Muscle layer of colon (tissue), 2 donors: ENCODE measurements around the gene UCP3.

ENCODE experiments used
- H3K27ac ChIP-seq: one replicate; pipeline ENCODE4 v1.7.0; 2013; ENCODE audit warnings: low read depth, mild to moderate bottlenecking, low read length, moderate library complexity
- H3K27me3 ChIP-seq, 2 donors: one replicate each; pipeline ENCODE4 v1.7.0; 2013; ENCODE audit warnings: low read length in 2 of 2, mild to moderate bottlenecking in 2 of 2; ENCODE audit not compliant: insufficient read depth in 2 of 2, control insufficient read depth in 1 of 2
- H3K36me3 ChIP-seq: one replicate; pipeline ENCODE4 v1.7.0; 2013; ENCODE audit warnings: mild to moderate bottlenecking, low read length; ENCODE audit not compliant: insufficient read depth
- H3K4me1 ChIP-seq: one replicate; pipeline ENCODE4 v1.7.0; 2013; ENCODE audit warnings: mild to moderate bottlenecking, low read length; ENCODE audit not compliant: insufficient read depth
- H3K4me3 ChIP-seq, 2 donors: one replicate each; pipeline ENCODE4 v1.7.0; 2013; ENCODE audit warnings: low read length in 2 of 2, low read depth in 1 of 2, mild to moderate bottlenecking in 1 of 2, moderate library complexity in 1 of 2
- H3K9ac ChIP-seq: one replicate; pipeline ENCODE4 v1.7.0; 2013; ENCODE audit warnings: low read length
- H3K9me3 ChIP-seq: one replicate; pipeline ENCODE4 v1.7.0; 2013; ENCODE audit warnings: mild to moderate bottlenecking, low read length
- donor health status: abdominal sarcoma.
- donor health status: Adenocarcinoma of cecum.

UCP3 gene

GRCh38 chr11:73972187-73972586, 36.7 kb downstream of the UCP3 start:
- Histone ChIP-seq H3K27ac (no peak overlapping the region), H3K36me3 (peaks cover 16% of the 10 kb centered on the region), H3K4me3 (no peak overlapping the region), H3K9me3 (no peaks in the 10 kb centered on the region), H3K4me1 (no peaks in the 10 kb centered on the region), H3K27me3 (no peaks in the 10 kb centered on the region), H3K9ac (no peak overlapping the region)

DNA sequence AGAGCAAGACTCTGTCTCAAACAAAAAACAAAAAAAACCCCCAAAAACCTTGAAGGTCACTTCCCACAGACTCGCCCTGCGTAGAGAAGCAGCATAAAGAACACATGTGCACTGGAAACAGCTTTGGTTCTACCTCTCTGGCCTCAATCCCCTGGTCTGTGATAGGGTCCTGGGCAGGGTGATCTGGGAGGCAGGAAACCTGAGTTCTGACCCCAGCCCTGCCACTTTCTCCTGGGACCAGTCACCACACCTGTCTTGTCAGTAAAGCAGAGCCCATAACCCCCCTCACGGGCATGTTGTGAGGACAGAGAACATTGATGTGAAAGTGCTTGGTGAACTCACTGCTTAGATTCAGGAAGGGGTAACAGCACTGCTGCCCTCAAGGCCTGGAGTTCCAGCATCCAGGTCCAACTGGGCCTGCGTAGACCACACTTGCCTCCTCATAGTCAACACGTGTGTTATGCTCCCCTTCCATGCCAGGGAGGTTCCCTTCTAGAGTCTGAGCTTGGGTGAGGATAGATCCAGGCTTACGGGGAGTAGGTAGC, 37.6 kb downstream of the UCP3 start:
- Histone ChIP-seq H3K4me1 (no peaks in the 10 kb centered on the region), H3K27me3 (no peaks in the 10 kb centered on the region), H3K9me3 (no peaks in the 10 kb centered on the region), H3K4me3 (no peak overlapping the region), H3K36me3 (peaks cover 6% of the 10 kb centered on the region), H3K27ac (no peak overlapping the region), H3K9ac (no peak overlapping the region)

DNA sequence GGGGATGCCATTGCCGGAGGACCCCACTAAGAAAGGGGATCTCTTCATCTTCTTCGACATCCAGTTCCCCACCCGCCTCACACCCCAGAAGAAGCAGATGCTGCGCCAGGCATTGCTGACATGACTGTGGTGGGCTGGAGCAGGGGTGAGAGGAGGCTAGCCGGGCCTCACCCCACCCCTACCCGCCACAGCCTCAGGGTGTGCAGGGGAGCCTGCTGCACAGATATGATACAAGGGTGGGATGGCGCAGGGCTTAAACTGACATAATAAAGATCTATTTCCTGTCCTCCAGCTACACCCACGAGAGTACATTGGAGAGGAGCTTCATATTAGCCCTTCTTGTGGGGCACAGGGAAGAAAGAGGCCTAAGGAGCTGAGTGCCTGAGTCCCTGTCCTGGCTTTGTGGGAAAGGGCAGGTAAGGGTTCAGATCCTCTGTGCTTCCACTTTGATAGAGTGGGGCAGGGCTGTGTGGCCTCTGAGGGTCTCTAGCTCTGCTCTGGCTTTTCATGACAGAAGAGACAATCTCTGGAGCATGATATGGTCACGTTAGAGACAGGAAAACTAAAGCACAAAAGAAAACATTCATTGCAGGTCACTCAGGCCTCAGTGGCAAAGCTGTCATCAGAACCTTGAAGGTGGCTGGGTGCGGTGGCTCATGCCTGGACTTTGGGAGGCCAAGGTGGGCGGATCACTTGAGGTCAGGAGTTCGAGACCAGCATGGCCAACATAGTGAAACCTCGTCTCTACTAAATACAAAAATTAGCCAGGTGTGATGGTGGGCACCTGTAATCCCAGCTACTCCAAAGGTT, 38.7 kb downstream of the UCP3 start:
- Histone ChIP-seq H3K27ac (no peak overlapping the region), H3K9me3 (no peaks in the 10 kb centered on the region), H3K27me3 (no peaks in the 10 kb centered on the region)

DNA sequence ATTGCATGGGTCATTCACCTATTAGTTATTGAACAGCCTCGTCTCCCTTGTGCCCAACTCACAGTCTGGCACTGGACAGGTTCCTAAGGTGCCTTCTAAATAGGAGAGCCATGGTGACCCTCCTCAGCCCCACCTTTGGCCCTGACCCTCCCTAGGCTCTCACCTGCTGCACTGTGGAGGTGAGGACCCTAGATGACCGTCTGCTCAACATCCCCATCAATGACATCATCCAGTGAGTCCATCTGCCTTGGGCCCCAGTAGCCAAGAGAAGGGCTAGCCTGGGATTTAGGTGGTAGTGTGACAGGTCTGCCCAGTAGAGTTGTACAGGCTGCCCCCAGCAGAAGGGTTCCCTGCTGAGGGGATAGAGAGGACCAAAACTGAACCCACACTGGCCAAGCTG, 39.8 kb downstream of the UCP3 start:
- Histone ChIP-seq H3K27me3 (no peaks in the 10 kb centered on the region), H3K9me3 (no peaks in the 10 kb centered on the region), H3K27ac (no peak overlapping the region), H3K36me3 (no peaks in the 10 kb centered on the region), H3K9ac (no peak overlapping the region), H3K4me1 (no peaks in the 10 kb centered on the region), H3K4me3 (no peak overlapping the region)

More for the DNA sequence above, 38.7 kb downstream of the UCP3 start:
- Histone ChIP-seq H3K36me3 (no peaks in the 10 kb centered on the region), H3K4me3 (no peak overlapping the region), H3K4me1 (no peaks in the 10 kb centered on the region), H3K9ac (no peak overlapping the region)

DNA sequence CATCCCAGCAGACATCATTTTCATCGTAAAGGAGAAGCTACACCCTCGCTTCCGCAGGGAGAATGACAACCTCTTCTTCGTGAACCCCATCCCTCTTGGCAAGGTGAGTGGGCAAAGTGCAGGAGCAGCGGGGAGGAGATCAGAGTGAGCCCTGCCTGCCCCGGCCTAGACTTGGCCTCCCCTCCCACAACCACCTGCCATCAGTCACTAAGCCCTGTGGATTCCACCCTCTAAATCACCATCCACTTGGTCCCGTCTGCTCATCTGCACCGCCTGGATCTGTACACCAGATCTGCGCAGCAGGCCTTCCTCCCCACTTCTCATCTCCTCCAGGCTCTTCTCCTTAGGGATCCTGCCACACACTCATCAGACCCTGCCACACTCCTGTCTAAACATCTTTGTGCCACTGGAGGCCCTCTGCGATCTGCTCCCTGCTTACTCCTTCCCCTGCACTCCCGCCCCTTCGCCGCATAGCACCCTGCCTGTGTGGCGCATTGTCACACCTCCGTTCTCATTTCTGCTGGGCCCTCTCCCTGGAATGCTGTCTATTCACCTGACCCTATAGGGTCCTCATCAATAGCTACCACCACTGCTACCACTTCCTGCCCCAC, 40.4 kb downstream of the UCP3 start:
- H3K36me3 ChIP-seq: no peaks in the 10 kb centered on the region
- H3K27me3 ChIP-seq: no peaks in the 10 kb centered on the region
- H3K9me3 ChIP-seq: no peaks in the 10 kb centered on the region
- no peak overlapping the region for H3K9ac ChIP-seq
- H3K4me3 ChIP-seq: no peak overlapping the region
- H3K4me1 ChIP-seq: no peaks in the 10 kb centered on the region
- no peak overlapping the region for H3K27ac ChIP-seq

- Histone ChIP-seq H3K4me3 (no peak overlapping the region), H3K4me1 (no peaks in the 10 kb centered on the region), H3K27ac (no peak overlapping the region), H3K36me3 (no peaks in the 10 kb centered on the region), H3K27me3 (no peaks in the 10 kb centered on the region), H3K9ac (no peak overlapping the region), H3K9me3 (no peaks in the 10 kb centered on the region)
These were observed 43.1 kb downstream of the UCP3 start for GRCh38 chr11:73965764-73966121.

- H3K9ac ChIP-seq: no peak overlapping the region
- H3K36me3 ChIP-seq: no peaks in the 10 kb centered on the region
- no peaks in the 10 kb centered on the region for H3K4me1 ChIP-seq
- H3K4me3 ChIP-seq: no peak overlapping the region
- no peaks in the 10 kb centered on the region for H3K27me3 ChIP-seq
- no peak overlapping the region for H3K27ac ChIP-seq
- no peaks in the 10 kb centered on the region for H3K9me3 ChIP-seq
These were observed 43.7 kb downstream of the UCP3 start for GRCh38 chr11:73965076-73965763.

GRCh38 chr11:73963861-73964260, 45.0 kb downstream of the UCP3 start:
- Histone ChIP-seq H3K4me1 (no peaks in the 10 kb centered on the region), H3K4me3 (no peak overlapping the region), H3K27ac (no peak overlapping the region), H3K9ac (no peak overlapping the region), H3K36me3 (no peaks in the 10 kb centered on the region), H3K9me3 (no peaks in the 10 kb centered on the region), H3K27me3 (no peaks in the 10 kb centered on the region)

- Histone ChIP-seq H3K36me3 (no peaks in the 10 kb centered on the region), H3K9ac (no peak overlapping the region)
These were observed 46.7 kb downstream of the UCP3 start for GRCh38 chr11:73962101-73962705.

GRCh38 chr11:73961321-73961720, 47.6 kb downstream of the UCP3 start:
- Histone ChIP-seq H3K4me1 (no peaks in the 10 kb centered on the region), H3K36me3 (no peaks in the 10 kb centered on the region), H3K9ac (no peak overlapping the region), H3K27me3 (peaks cover 0 to 5% of the 10 kb centered on the region in 2 donors), H3K4me3 (no peak overlapping the region), H3K27ac (no peak overlapping the region), H3K9me3 (no peaks in the 10 kb centered on the region)

More at GRCh38 chr11:73962101-73962705, 46.7 kb downstream of the UCP3 start:
- peaks cover 0 to 5% of the 10 kb centered on the region in 2 donors for H3K27me3 ChIP-seq
- H3K9me3 ChIP-seq: no peaks in the 10 kb centered on the region
- no peaks in the 10 kb centered on the region for H3K4me1 ChIP-seq
- no peak overlapping the region for H3K4me3 ChIP-seq
- H3K27ac ChIP-seq: no peak overlapping the region

- H3K9me3 ChIP-seq: no peaks in the 10 kb centered on the region
- H3K27me3 ChIP-seq: peaks cover 0 to 5% of the 10 kb centered on the region in 2 donors
- H3K36me3 ChIP-seq: no peaks in the 10 kb centered on the region
- H3K4me1 ChIP-seq: no peaks in the 10 kb centered on the region
- no peak overlapping the region for H3K9ac ChIP-seq
- H3K27ac ChIP-seq: no peak overlapping the region
- no peak overlapping the region for H3K4me3 ChIP-seq
These were observed 50.3 kb downstream of the UCP3 start for GRCh38 chr11:73958521-73959141.
